Activated CD8-positive, alpha-beta memory T cell treated with anti-CD3 and anti-CD28 coated beads for 36 hours (primary cell): ENCODE measurements around the gene HAGH. TPM values are rescaled to one million over a fixed set of nuclear protein-coding genes. Genes with fewer than 3 reads are reported as not detected.

Experiments
- CTCF ChIA-PET: fragments of 350-600 bp; sonication (Branson Sonifier 250); formaldehyde crosslinking; loops from one replicate; lab custom pipeline; 2021; ENCODE audit warnings: antibody characterized with exemption; lab: Charles Lee
- POLR2A ChIA-PET: fragments of 350-600 bp; sonication (Branson Sonifier 250); formaldehyde crosslinking; loops from one replicate; lab custom pipeline; 2021; ENCODE audit warnings: antibody characterized with exemption; lab: Charles Lee
- total RNA-seq, 2 experiments: library from RNA; stranded (reverse); gene quantifications; one replicate each; pipeline ENCODE4 v1.2.3, GENCODE V29; 2021

HAGH gene
- total RNA-seq, 2 experiments from 2014 or later = 34.4 to 35.8 TPM

GRCh38 chr16:1780677-1781072, 46.0 kb downstream of the HAGH start:
- ChIA-PET POLR2A (interaction anchor here (1.2 kb wide), 1 partner anchor 201 kb away, joined by 3 read pairs; the partner anchor contains the start of gene NOXO1), CTCF (no interaction called here)

DNA sequence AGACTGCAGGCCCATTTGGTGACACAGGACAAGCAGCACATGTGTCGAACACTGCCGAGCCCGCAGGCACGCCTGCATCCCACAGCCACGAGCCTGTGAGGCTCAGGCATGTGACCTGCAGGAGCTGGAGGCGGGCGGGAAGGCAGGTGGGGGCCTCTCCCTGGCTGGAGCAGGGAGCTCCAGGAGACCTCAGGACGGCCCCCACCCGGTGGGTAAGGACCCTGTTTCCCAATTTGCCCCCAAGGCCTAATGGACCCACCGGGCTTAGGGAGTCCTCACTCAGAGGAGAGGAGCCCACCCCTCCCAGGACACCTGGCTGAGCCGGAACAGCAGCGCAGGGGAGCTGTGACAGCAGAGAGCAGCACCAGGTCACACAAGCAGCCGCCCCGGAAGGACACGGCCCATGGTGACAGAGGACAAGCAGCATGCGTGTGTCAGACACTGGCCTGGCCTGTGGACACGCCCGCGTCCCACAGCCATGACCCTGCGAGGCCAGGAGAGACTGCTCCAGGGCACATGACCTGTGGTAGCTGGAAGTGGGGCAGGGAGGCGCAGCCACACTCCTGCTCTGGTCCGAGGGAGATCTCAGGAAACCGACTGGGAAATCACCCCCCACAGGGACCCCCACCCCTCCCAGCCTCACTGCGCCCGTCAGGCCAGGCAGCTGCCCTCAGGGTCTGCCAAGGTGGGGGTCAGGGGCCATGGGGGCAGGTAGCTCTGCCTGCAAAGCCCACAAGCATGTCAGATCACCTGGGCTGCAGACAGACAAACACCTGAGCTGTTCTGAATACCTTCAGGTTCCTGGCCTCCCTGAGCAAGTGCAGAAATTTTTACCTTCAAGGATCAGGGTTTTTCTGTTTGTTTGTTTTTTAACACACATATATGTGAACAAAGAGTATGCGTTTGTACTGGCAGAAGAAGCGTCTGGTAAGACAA, 46.6 kb downstream of the HAGH start:
- ChIA-PET POLR2A (no interaction called here), CTCF (interaction anchor here (0.9 kb wide), 1 partner anchor 411 kb away, joined by 3 read pairs; no protein-coding TSS in a partner anchor)

DNA sequence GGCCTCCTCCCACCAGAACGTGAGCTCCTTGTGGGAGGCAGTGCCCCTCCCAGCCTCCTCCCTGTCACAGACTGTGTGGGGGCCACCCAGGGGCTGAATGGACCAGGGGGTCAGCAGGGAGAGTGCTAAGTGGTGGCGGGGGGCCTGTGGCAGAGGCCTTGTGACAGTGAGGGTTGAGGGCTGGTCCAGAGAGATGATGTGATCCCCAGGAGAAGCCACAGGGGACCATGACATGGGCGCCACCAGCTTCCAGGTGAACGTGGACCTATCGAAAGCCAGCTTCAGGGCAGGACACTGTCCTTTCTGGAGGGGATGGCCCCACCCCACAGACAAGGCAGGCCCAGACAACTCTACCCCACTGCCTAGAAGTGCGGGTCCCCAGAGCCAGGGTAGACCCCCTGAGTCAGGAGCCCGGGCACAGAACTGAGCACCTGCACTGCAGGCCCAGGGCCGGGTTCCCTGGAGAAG, 47.4 kb downstream of the HAGH start:
- ChIA-PET POLR2A (no interaction called here), CTCF (no interaction called here)

DNA sequence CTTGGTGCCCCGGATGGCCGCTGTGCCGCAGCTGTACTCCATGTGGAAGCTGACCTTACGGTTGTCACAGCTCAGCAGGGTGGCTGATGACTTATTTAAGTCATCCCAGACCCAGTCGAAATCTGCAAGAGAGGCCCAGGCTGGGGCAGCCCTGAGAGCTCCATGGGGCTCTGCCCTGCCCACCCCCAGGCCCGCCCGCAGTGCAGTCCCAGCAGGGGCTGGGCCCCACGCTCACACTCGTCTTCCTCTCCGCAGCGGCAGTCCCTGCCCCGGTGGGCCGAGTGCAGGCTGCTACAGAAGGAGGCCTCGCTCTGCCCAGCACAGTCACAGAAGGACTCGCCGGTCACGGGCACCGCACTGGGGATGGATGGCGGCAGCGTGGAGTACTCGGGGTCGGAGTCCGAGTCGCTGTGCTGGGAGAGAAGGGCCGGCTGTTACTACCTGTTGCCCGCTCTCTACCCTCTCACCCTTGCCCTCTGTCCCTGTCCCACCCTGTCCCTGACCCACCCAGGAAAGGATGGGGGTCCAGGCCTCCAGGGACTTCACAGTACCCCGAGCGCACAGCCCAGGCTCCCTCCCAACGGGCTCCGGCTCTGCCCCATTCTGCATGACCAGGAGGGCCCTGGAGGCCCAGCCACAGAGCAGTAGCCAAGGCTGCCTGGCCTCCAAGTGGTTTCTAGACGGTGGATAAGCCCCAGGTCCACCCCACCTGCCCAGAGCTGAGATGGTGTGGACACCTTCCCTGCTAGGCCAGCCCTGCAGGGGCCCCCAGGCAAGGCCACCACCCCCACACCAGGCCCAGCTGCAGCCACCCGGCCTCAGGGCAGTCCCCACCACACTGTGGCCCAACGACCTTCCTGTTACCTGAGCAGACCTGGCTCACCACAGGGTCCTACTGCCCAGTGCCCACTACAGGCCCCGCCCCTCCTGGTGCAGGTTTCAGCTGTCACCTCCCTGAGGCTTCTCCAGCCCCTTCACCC, 48.1 kb downstream of the HAGH start:
- ChIA-PET CTCF (no interaction called here), POLR2A (interaction anchor here (0.6 kb wide), 1 partner anchor 280 kb away, joined by 9 read pairs; no protein-coding TSS in a partner anchor)

- CTCF ChIA-PET = no interaction called here
- POLR2A ChIA-PET = interaction anchor here (0.6 kb wide), 2 partner anchors 37 to 279 kb away, joined by 6 to 9 read pairs; no protein-coding TSS in a partner anchor
Observed at GRCh38 chr16:1777375-1778199, 49.0 kb downstream of the HAGH start.

GRCh38 chr16:1776991-1777374, 49.6 kb downstream of the HAGH start:
- CTCF ChIA-PET = no interaction called here
- POLR2A ChIA-PET = interaction anchor here (0.6 kb wide), 1 partner anchor 38 kb away, joined by 6 read pairs; no protein-coding TSS in a partner anchor

DNA sequence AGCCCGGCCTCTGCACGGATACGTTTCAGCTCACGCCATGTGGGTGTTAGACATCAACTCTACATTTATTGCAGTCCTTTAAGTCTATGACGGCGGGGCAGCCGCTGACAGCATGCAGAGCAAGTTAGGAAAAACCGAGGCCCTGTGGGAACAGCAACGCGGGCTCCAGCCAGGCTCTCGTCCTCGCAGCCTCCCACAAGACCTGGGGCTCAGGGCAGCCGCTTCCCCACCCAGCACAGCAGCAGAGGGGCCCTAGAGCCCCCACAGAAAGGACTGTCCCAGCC, 50.0 kb downstream of the HAGH start:
- CTCF ChIA-PET = no interaction called here
- POLR2A ChIA-PET = no interaction called here

- POLR2A ChIA-PET = no interaction called here
- CTCF ChIA-PET = no interaction called here
Observed at GRCh38 chr16:1775846-1776671, 50.6 kb downstream of the HAGH start.

GRCh38 chr16:1775006-1775845, 51.4 kb downstream of the HAGH start:
- ChIA-PET POLR2A (interaction anchor here (1.8 kb wide), 1 partner anchor 190 kb away, joined by 4 read pairs; the partner anchor contains the start of gene RPS2), CTCF (interaction anchor here (1.2 to 1.6 kb wide), 2 partner anchors 7 to 66 kb away, joined by 4 to 7 read pairs; partner anchors contain the start of genes NUBP2 and SPSB3)

- ChIA-PET CTCF (interaction anchor here (0.7 to 1.6 kb wide), 3 partner anchors 8 to 69 kb away, joined by 3 to 7 read pairs (median 4); partner anchors contain the start of genes NUBP2 and SPSB3), POLR2A (interaction anchor here (1.8 to 5.2 kb wide), 2 partner anchors 8 to 190 kb away, joined by 4 to 42 read pairs; partner anchors contain the start of genes NUBP2, RPS2 and SPSB3)
Observed at GRCh38 chr16:1774448-1774780, 52.2 kb downstream of the HAGH start.

DNA sequence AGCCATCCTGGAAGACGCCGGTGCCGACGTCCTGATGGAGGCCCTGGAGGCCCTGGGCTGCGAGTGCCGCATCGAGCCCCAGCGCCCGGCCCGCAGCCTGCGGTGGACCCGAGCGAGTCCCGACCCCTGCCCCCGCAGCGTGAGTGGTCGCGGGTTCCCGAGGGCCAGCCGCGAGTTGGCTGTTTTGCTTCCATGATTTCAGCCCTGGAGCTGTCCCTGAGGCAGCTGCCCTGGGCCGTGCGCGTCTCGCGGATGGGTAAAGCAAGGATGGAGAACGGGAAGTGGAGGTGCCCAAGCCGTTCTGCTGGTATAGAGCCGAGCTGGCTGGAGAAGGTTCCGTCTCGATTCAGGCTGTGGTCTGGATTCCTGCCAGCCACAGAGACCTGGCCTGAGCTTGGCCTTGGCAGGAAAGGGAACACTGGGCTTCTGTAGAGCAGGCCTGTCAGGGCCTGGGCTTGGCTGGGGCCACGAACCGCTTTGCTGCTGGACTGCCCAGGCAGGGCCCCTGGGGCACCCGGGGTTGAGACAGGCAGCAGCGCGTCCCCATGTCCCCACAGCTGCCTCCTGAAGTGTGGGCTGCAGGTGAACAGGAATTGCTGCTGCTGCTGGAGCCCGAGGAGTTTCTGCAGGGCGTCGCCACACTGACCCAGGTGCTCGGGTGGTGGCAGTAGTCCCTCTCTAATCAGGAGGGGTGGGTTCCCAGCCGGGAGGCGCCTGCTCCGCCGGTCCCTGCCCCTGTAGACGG, 52.8 kb downstream of the HAGH start:
- ChIA-PET CTCF (interaction anchor here (0.7 to 1.6 kb wide), 3 partner anchors 9 to 68 kb away, joined by 3 to 7 read pairs (median 4); partner anchors contain the start of genes NUBP2 and SPSB3), POLR2A (interaction anchor here (0.6 to 5.2 kb wide), 3 partner anchors 8 to 424 kb away, joined by 3 to 42 read pairs (median 4); partner anchors contain the start of genes NUBP2, RPS2 and SPSB3)

DNA sequence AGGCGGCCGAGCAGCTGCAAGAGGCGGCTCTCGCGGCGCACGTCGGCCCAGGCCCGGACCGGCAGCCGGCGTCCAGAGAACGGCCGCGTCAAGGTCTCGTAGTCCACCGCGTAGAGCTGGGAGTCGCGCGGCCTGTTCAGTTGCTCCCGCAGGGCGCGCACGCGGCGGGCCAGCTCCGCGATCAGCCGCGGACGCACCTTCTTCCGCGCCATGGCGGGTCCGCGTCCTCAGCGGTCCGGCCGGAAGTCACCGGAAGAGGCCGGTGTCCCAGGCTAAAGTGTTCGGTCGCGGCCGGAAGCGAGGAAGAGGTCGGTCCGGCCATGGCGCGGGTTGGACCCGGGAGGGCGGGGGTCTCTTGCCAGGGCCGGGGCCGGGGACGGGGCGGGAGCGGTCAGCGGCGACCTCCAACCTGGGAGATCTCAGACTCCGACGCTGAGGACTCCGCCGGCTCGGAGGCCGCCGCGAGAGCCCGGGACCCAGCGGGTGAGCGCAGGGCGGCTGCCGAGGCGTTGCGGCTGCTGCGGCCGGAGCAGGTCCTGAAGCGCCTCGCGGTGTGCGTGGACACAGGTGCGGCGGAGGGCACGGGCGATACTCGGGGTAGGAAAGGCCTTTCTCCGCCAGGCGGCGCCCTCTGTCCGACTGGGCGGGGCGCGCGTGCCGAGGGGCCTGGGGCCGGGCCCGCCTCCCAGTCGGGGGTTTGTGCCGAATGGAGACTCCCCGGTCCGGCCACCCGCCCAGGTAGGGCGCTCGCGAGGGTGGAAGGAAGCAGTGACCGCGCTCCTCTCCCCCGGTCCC, 53.5 kb downstream of the HAGH start, which contains the start of gene MRPS34:
TSS of gene MRPS34 (minus strand) at position 227 of the 795 bp plus-strand sequence. CDS start at position 212, 15 bp downstream.
- POLR2A ChIA-PET = interaction anchor here (0.8 to 5.2 kb wide), 3 partner anchors 9 to 187 kb away, joined by 4 to 42 read pairs (median 9); partner anchors contain the start of genes MAPK8IP3, NUBP2 and SPSB3
- CTCF ChIA-PET = interaction anchor here (0.7 to 3.5 kb wide), 7 partner anchors 9 to 352 kb away, joined by 3 to 19 read pairs (median 3); partner anchors contain the start of genes MAPK8IP3, NUBP2 and SPSB3

GRCh38 chr16:1772362-1772907, 54.2 kb downstream of the HAGH start, which contains the start of gene EME2:
TSS of gene EME2 (plus strand) at chr16:1772810. CDS start at chr16:1773228, 418 bp downstream.
- ChIA-PET CTCF (interaction anchor here (0.7 to 3.5 kb wide), 6 partner anchors 11 to 351 kb away, joined by 3 to 19 read pairs (median 3); partner anchors contain the start of genes MAPK8IP3, NUBP2 and SPSB3), POLR2A (interaction anchor here (0.8 to 5.2 kb wide), 4 partner anchors 10 to 188 kb away, joined by 3 to 42 read pairs (median 6); partner anchors contain the start of genes MAPK8IP3, NUBP2 and SPSB3)
